Upper lobe of left lung (tissue), 4 donors: ENCODE measurements around the gene RNF13.
"Not testable (repeated sequence)": the region's sequence is repeated elsewhere in the genome, so short reads cannot be mapped to it uniquely, and the experiment has no call there.

Source experiments
- CTCF ChIP-seq, 6 experiments: fragments of 450-650 bp in 4 of 6; fragments of 200-600 bp in 2 of 6; sonication (generic) in 2 of 6; IDR thresholded peaks; one replicate each; pipeline ENCODE4 v1.5.1; 2016 to 2019; ENCODE audit warnings: antibody characterized with exemption in 6 of 6
- EP300 ChIP-seq, 4 donors: sonication (generic); formaldehyde crosslinking; IDR thresholded peaks; one replicate each; pipeline ENCODE4 v1.5.1; 2017; ENCODE audit warnings: antibody characterized with exemption in 4 of 4, control low read depth in 2 of 4
- POLR2A ChIP-seq, 4 donors: fragments of 450-650 bp; IDR thresholded peaks; one replicate each; pipeline ENCODE4 v1.5.1; 2016 to 2017; ENCODE audit warnings: antibody characterized with exemption in 4 of 4, mild to moderate bottlenecking in 2 of 4

GRCh38 chr3:149838491-149838890 is 25.5 kb downstream of the RNF13 start:
- not testable (repeated sequence) for TF ChIP-seq EP300, POLR2A, CTCF (IDR thresholded peaks at IDR 0.05)
